Activated CD8-positive, alpha-beta memory T cell treated with anti-CD3 and anti-CD28 coated beads for 48 hours (primary cell): ENCODE data around the gene KAZN.
A peak's percentile ranks its signal among the peaks of the same experiment; 100 is the strongest.

Experiments
- DNase-seq, 3 experiments: peaks; one replicate each; pipeline ENCODE4 v3.0.0-alpha.2; 2020; ENCODE audit warnings: low read depth in 2 of 3, low spot score in 2 of 3

Gene KAZN

GRCh38 chr1:14903922-14904321 lies 305.4 kb downstream of the KAZN start:
- no peak for DNase-seq

- DNase-seq, result no peak
Observed at GRCh38 chr1:14906665-14907064, 308.2 kb downstream of the KAZN start.

- no peak for DNase-seq
Observed at GRCh38 chr1:14907416-14907815, 308.9 kb downstream of the KAZN start.

- DNase-seq, result no peak
Observed at GRCh38 chr1:14909273-14909672, 310.8 kb downstream of the KAZN start.

GRCh38 chr1:14909920-14910460 lies 311.5 kb downstream of the KAZN start:
- no peak for DNase-seq

GRCh38 chr1:14910984-14911721 lies 312.7 kb downstream of the KAZN start:
- no peak for DNase-seq

GRCh38 chr1:14912839-14913481 lies 314.5 kb downstream of the KAZN start:
- DNase-seq, result no peak

GRCh38 chr1:14913482-14914177 lies 315.1 kb downstream of the KAZN start:
- no peak for DNase-seq

GRCh38 chr1:14914351-14914988 lies 316.0 kb downstream of the KAZN start:
- no peak for DNase-seq

GRCh38 chr1:14915356-14916054 lies 317.0 kb downstream of the KAZN start:
- DNase-seq, result peak in 1 of 3 experiments; percentile 17

GRCh38 chr1:14919289-14919688 lies 320.8 kb downstream of the KAZN start:
- no peak for DNase-seq

- DNase-seq, result no peak
Observed at GRCh38 chr1:14919751-14920150, 321.3 kb downstream of the KAZN start.

- no peak for DNase-seq
Observed at GRCh38 chr1:14921057-14921456, 322.6 kb downstream of the KAZN start.

- no peak for DNase-seq
Observed at GRCh38 chr1:14922942-14923726, 324.6 kb downstream of the KAZN start.

GRCh38 chr1:14923727-14924452 lies 325.4 kb downstream of the KAZN start:
- no peak for DNase-seq

- DNase-seq, result no peak
Observed at GRCh38 chr1:14924455-14925331, 326.2 kb downstream of the KAZN start.

- no peak for DNase-seq
Observed at GRCh38 chr1:14925336-14926136, 327.1 kb downstream of the KAZN start.

- no peak for DNase-seq
Observed at GRCh38 chr1:14926229-14926628, 327.7 kb downstream of the KAZN start.
